OCI-M1 (cell line): ENCODE data around the gene MAMDC4.
A peak's percentile ranks its signal among the peaks of the same experiment; 100 is the strongest.
"Not testable (repeated sequence)": the region's sequence is repeated elsewhere in the genome, so short reads cannot be mapped to it uniquely, and the experiment has no call there.

ENCODE experiments used
- DNase-seq: peaks from one replicate; lab custom pipeline; 2025; lab: John Stamatoyannopoulos, UW

The MAMDC4 gene

GRCh38 chr9:136862849-136863622, 10.9 kb downstream of the MAMDC4 start:
- DNase-seq, result no peak

DNA sequence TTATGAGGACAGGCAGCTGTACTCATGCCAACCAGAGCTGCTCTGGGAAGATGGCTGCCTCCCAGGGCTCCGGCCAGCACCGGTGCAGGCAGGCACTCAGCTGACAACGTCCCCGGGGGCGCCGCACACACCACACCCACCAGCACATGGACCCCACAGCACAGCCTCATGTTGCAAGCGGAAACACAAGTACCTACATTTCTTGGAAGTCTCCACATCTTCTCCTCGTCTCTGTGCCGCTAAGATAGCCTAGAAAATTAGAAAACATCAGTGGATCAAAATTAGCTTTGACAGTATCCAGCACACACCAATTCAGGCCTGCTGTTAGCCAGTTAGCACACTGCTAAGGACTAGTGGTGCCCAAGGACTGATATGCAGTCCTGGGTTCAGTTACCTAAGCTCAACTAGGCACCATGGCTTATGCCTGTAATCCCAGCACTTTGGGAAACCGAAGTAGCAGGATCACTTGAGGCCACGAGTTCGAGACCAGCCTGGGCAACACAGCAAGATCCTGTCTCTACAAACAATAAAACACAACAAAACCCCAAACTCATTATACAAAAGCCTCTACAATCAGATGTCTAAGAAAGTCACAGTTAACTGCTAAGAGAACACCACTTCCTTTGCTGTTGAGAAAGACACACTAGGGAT, 11.6 kb downstream of the MAMDC4 start:
- DNase-seq, result no peak

DNA sequence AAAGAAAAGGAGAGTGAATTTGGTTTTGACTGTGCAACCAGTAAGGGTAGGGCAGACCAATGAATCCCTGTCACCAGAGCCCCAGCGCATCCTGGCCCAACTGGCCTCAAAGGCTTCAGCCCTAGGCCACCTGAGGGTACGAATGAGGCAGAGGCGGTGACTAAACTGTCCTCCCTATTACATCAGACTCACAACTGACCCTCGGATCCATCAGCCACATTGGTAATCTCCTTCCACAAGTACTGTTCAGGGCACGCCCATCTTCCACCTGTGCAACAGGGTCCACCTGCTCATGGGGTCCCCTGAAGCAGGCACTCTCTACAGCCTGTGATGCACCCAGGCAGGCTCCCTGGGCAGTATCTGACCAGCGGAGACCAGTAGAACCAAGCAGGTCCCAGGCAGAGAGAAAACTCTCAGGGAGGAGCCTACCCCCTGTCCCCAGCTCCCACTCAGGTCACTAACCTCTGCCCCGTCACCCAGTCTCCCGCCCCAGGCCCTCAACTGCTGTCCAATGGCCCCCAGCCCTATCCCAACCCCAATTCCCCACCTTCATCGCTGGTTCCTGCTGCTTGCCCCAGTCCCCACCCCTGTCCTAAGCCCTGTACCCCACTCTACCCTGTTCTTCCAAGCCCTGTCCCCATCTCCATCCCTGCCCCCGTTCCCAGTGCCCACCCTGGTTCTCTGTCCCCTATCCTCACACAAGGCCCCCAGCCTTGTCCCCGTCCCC, 13.1 kb downstream of the MAMDC4 start:
- DNase-seq, result no peak

GRCh38 chr9:136865768-136866103, 13.6 kb downstream of the MAMDC4 start:
- no peak for DNase-seq

GRCh38 chr9:136866898-136867421, 14.8 kb downstream of the MAMDC4 start:
- not testable (repeated sequence) for DNase-seq

DNA sequence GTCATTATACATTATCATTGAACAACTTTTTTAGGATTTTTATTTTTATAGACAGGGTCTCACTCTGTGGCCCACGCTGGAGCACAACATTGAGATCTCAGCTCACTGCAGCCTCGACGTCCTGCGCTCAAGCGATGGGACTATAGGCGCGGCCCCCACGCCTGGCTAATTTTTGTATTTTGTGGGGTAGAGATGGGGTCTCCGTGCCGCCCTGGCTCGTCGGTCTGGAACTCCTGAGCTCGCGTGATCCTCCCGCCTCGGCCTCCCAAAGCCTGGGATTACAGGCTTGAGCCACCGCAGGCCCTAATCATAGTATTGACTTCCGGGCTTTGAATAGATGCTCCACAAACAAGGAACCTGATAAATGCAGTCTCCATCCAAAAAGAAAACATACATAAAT, 15.3 kb downstream of the MAMDC4 start:
- no peak for DNase-seq

DNA sequence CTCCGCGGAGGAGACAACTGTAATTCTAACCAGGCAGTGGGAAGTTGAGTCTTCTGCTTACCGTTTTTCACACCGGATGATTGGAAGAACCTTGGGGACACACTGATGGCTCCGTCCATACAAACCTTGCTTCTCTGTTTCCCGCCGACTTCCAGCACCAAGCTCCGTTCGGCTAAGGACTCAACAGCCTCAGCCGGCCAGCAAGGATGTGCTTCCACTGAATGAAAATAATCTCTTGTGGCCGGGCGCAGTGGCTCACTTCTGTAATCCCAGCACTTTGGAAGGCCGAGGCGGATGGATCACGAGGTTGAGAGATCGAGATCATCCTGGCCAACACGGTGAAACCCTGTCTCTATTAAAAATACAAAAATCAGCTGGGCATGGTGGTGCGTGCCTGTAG, 15.8 kb downstream of the MAMDC4 start:
- DNase-seq, result no peak

GRCh38 chr9:136868644-136869043, 16.5 kb downstream of the MAMDC4 start:
- no peak for DNase-seq

GRCh38 chr9:136869611-136870010, 17.5 kb downstream of the MAMDC4 start:
- not testable (repeated sequence) for DNase-seq

DNA sequence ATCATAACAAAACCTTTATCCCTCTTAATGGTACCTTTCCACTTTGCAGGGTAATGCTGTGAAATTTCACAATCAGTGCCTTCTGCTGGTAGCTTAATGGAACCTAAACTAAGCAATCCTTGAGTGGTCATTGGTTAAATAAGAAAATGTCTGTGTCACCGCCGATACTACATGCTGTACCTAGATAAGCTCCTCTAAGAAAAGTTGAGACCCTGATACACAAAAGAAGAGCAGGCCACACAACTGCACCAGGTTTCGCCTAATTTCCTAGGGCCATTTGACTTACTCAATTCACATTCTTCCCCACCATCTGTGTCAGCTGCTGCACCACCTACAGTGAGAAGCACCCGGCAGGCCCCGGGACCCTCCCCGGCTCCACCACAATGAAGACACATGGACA, 23.0 kb downstream of the MAMDC4 start:
- peak; percentile 14 for DNase-seq

DNA sequence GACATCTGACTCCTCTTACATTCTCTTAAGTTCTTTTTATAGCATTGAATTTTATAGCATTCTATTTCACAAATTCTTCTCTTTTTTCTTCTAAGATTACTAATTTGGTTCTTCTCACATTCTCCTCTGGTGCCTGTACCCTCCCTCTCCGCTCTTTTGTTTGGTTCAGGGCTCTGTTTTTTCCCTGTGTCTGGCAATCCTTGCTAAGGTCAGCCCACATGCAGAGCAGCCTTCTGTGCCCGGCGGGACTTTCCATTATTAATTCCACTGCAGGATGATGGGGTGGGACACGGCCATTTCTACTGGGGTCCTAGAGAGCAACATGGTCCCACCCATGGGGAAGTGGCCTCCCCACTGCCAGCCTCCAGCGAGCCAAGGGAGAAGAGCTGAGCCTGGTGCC, 24.3 kb downstream of the MAMDC4 start:
- DNase-seq, result no peak

DNA sequence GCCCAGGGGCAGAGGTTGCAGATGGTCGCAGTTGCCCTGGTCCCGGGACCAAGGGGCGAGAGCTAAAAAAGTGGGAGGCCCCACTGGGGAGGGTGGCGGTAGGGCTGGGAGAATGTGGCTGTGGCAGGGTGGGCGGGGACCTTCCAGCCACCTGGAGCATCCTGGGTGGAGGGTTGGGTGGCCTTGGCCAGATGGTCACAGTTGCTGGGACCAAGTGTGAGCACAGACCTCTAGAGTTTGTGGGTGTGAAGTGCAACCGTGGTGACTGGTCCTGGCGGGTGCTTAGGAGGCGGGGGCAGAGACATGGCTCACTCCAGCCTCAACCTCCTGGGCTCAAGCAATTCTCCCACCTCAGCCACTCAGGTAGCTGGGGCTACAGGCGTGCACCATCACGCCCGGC, 28.5 kb downstream of the MAMDC4 start:
- no peak for DNase-seq

DNA sequence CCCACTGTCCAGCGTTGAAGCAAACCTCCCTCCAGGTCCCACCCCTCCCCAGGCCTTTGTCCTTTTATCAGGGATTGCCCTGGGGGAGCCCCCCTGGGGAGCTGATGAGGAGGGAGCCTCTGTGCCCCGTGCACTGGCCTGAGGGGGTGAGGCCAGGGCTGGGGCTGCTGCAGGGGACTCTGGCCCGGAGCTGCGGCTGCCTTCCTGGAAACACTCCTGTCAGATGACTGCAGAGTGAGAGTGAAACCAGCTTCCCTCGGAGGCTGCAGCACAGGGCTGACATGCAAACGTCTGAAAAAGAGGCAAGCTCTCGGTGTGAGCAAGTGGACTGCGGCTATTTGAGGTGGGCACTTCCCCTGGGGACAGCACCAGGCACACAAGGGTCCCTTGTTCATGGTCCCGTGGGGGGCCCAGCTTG, 29.6 kb downstream of the MAMDC4 start:
- peak; percentile 83 for DNase-seq

- peak; percentile 80 for DNase-seq
These were observed 30.2 kb downstream of the MAMDC4 start for GRCh38 chr9:136882109-136882946.

DNA sequence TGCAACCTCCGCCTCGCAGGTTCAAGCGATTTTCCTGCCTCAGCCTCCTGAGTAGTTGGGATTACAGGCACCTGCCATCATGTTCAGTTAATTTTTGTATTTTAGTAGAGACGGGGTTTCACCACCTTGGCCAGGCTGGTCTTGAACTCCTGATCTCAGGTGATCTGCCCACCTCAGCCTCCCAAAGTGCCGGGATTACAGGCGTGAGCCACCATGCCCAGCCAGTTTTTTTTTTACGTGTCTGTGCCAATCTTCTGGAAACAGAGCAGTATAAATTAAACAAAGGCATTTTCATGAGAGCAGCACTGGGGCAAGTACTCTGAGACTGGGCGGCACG, 30.8 kb downstream of the MAMDC4 start:
- not testable (repeated sequence) for DNase-seq

DNA sequence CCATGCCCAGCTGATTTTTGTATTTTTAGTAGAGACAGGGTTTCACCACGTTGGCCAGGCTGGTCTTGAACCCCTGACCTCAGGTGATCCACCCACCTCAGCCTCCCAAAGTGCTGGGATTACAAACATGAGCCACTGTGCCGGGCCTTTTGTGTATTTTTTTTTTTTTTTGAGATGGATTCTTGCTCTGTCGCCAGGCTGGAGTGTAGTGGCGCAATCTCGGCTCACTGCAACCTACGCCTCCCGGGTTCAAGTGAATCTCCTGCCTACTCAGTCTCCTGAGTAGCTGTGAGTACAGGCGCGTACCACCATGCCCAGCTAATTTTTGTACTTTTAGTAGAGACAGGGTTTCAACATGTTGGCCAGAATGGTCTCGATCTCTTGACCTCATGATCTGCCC, 31.5 kb downstream of the MAMDC4 start:
- DNase-seq, result not testable (repeated sequence)

DNA sequence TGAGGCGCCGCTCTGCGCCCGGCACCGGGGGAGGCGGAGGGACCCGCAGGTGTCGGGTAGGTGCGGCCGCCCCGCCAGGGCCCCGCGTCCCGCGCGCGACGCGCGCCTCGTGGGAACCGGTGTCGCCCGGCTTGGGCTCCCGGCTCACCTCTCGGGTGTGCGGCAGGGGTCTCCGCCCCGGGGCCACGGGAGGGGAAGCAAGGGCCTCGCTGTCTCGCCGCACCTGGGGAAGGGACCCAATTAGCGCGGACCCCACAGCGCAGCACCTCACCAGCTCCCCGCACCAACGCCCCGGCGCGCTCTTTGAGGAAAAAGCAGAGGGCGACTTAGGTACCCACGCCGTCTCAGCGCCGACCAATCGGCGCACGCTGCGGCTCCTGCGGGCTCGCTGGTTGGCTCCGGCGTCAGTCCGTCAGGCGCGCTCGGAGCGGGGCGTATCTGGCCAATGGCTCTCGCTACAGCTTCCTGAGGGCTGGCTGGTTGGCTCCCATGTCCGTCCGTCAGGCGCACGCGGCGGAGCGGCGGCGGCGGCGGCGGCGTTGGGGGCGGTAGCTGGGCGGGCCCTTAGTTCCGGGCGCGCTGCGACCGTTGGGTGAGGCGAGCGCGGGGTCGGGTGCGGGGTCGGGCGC, 33.9 kb downstream of the MAMDC4 start, which contains the start of gene TRAF2:
TRAF2 (plus strand) TSS at position 567 of the 629 bp plus-strand sequence. CDS start 12,225 bp downstream, outside the sequence.
- peak; percentile 99 for DNase-seq

DNA sequence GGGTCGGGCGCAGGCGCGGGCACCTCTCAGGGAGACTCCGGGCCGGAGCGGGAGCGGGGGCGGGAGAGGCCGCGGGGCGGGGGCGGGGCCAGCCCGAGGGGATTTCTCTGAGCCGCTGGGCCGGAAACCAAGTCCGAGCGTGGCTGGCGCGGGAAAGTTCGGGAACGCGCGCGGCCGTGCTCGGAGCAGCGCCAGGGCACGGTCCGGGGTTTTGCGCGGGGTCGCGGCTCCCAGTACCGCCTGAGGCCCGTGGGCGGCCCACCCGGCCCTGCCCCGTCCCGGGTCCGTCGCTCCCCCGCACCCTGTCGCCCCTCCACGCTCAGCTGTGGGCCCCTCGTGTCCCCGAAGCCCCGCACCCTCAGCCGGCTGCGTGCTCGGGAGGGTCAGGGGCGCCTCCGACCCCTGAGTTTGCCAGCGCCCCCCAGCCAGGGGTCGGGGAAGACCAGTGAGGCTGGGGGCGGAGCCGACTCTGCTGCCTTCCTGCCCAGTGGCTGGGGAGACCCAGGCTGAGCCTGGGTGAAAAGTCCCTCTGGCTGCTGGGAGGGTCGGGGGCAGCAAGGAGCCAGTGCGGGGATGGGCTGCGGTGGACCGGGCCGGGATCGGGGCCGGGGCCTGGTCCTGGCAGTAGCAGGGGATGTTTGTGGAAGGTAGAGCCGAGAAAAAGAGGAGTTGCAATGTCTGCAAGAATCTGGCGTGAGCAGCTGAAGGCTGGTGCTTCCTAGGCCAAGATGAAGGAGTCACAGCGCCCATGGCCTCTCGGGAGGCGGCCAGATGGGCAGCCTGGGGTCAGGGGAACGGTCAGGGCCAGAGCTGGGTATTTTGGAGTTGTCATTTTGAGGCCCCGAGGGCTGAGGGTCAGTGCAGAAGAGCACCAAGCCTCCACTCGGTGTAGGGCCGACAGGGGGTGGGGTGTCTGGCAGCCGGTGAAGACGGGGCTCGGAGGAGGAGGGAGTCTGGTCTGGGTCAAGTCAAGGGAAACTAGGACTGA, 34.8 kb downstream of the MAMDC4 start:
- DNase-seq, result peak; percentile 73

DNA sequence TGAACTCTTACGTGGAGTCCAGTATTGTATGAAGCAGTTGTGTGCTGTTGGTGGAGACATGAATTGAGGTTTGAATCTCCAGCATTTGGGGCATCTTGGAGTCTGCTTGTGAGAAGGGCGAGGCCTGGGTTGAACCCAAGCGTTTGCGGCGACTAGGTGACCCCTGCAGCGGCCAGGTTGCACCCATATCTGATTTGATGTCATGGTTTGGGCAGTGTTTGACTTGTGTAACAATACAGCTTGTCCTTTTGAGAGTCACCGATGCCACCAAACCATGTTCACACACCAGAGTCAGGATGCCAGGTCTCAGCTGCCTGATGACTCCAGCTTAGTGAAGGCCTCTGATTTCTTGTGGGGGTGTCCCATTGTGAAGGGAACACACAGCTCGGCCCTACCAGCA, 36.3 kb downstream of the MAMDC4 start:
- DNase-seq, result no peak

DNA sequence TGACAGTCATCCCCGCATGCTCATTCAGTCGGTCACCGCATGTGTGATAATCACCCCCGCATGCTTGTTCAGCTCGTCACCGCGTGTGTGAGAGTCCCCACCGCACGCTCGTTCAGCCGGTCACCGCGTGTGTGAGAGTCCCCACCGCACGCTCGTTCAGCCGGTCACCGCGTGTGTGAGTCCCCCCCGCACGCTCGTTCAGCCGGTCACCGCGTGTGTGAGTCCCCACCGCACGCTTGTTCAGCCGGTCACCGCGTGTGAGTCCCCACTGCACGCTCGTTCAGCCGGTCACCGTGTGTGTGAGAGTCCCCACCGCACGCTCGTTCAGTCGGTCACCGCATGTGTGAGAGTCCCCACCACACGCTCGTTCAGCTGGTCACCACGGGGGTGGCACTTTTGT, 37.7 kb downstream of the MAMDC4 start:
- no peak for DNase-seq
